HG03378 (cell line): ENCODE data around the gene KCNK3.
"Not testable (repeated sequence)": the region's sequence is repeated elsewhere in the genome, so short reads cannot be mapped to it uniquely, and the experiment has no call there.

Experiments used
- ATAC-seq: cut with Tn5 transposase; IDR thresholded peaks from one replicate; pipeline ENCODE4 v1.9.1; 2021; ENCODE audit warnings: mild to moderate bottlenecking, moderate library complexity; ENCODE audit not compliant: unreplicated experiment

KCNK3 gene

GRCh38 chr2:26665296-26665695 lies 27.2 kb upstream of the KCNK3 start:
- ATAC-seq = not testable (repeated sequence)

GRCh38 chr2:26666671-26667070 lies 25.9 kb upstream of the KCNK3 start:
- no peak for ATAC-seq

- no peak for ATAC-seq
Observed at GRCh38 chr2:26668041-26668440, 24.5 kb upstream of the KCNK3 start.

- ATAC-seq = no peak
Observed at GRCh38 chr2:26668856-26669750, 23.4 kb upstream of the KCNK3 start.

GRCh38 chr2:26670171-26670570 lies 22.4 kb upstream of the KCNK3 start:
- no peak for ATAC-seq

- ATAC-seq = no peak
Observed at GRCh38 chr2:26670931-26671460, 21.5 kb upstream of the KCNK3 start.

- no peak for ATAC-seq
Observed at GRCh38 chr2:26671691-26672090, 20.8 kb upstream of the KCNK3 start.

GRCh38 chr2:26672112-26672817 lies 20.3 kb upstream of the KCNK3 start:
- ATAC-seq = no peak

GRCh38 chr2:26672818-26673393 lies 19.6 kb upstream of the KCNK3 start:
- ATAC-seq = no peak

- no peak for ATAC-seq
Observed at GRCh38 chr2:26674002-26674751, 18.3 kb upstream of the KCNK3 start.

GRCh38 chr2:26674771-26675170 lies 17.8 kb upstream of the KCNK3 start:
- ATAC-seq = no peak

- ATAC-seq = no peak
Observed at GRCh38 chr2:26675651-26676255, 16.8 kb upstream of the KCNK3 start.

GRCh38 chr2:26678035-26678434 lies 14.5 kb upstream of the KCNK3 start:
- no peak for ATAC-seq

GRCh38 chr2:26679867-26680266 lies 12.7 kb upstream of the KCNK3 start:
- ATAC-seq = no peak

GRCh38 chr2:26681656-26682055 lies 10.9 kb upstream of the KCNK3 start:
- ATAC-seq = no peak

GRCh38 chr2:26682155-26682554 lies 10.4 kb upstream of the KCNK3 start:
- no peak for ATAC-seq

GRCh38 chr2:26683583-26683982 lies 8.9 kb upstream of the KCNK3 start:
- no peak for ATAC-seq

GRCh38 chr2:26685341-26685740 lies 7.2 kb upstream of the KCNK3 start:
- no peak for ATAC-seq

GRCh38 chr2:26685989-26686839 lies 6.3 kb upstream of the KCNK3 start:
- no peak for ATAC-seq

GRCh38 chr2:26687328-26687727 lies 5.2 kb upstream of the KCNK3 start:
- no peak for ATAC-seq
